Gastroesophageal sphincter (tissue), 4 donors: Measurements from ENCODE around the gene MRPL55. TPM values are rescaled to one million over a fixed set of nuclear protein-coding genes. Genes with fewer than 3 reads are reported as not detected.

Experiments used
- ATAC-seq: fragments of 150-250 bp; one replicate; pipeline ENCODE4 v1.9.1; 2016; ENCODE audit warnings: mild to moderate bottlenecking, moderate library complexity
- H3K27ac ChIP-seq, 4 donors: fragments of 200-600 bp; sonication (generic) in 3 of 4; 1 replicate in 3 of 4; 2 replicates in 1 of 4; pipeline ENCODE4 v1.5.1; 2016 to 2019
- H3K27me3 ChIP-seq: fragments of 200-600 bp; sonication (generic); one replicate; pipeline ENCODE4 v1.5.1; 2019
- H3K36me3 ChIP-seq, 2 donors: fragments of 200-600 bp; sonication (generic); one replicate each; pipeline ENCODE4 v1.5.1; 2019; ENCODE audit warnings: control low read depth in 1 of 2
- H3K4me1 ChIP-seq, 3 donors: fragments of 200-600 bp; sonication (generic); 1 replicate in 2 of 3; 2 replicates in 1 of 3; pipeline ENCODE4 v1.5.1; 2016 to 2019; ENCODE audit warnings: control low read depth in 2 of 3
- H3K4me3 ChIP-seq, 2 donors: fragments of 200-600 bp; sonication (generic); one replicate each; pipeline ENCODE4 v1.5.1; 2019; ENCODE audit warnings: mild to moderate bottlenecking in 1 of 2, moderate library complexity in 1 of 2
- H3K9me3 ChIP-seq, 3 donors: fragments of 200-600 bp; sonication (generic); one replicate each; pipeline ENCODE4 v1.5.1; 2017 to 2019; ENCODE audit warnings: control low read depth in 2 of 3
- CTCF ChIP-seq, 4 experiments: fragments of 200-600 bp in 2 of 4; fragments of 450-650 bp in 2 of 4; sonication (generic) in 1 of 4; IDR thresholded peaks; one replicate each; pipeline ENCODE4 v1.5.1; 2017 to 2019; ENCODE audit warnings: antibody characterized with exemption in 4 of 4, mild to moderate bottlenecking in 2 of 4, moderate library complexity in 2 of 4
- EP300 ChIP-seq: sonication (generic); formaldehyde crosslinking; IDR thresholded peaks from one replicate; pipeline ENCODE4 v1.6.1; 2017; ENCODE audit warnings: antibody characterized with exemption, mild to moderate bottlenecking
- POLR2A ChIP-seq, 2 donors: fragments of 450-650 bp; IDR thresholded peaks; one replicate each; pipeline ENCODE4 v1.6.1; 2017; ENCODE audit warnings: antibody characterized with exemption in 2 of 2, mild to moderate bottlenecking in 2 of 2, moderate library complexity in 1 of 2
- POLR2AphosphoS5 ChIP-seq: sonication (generic); formaldehyde crosslinking; IDR thresholded peaks from one replicate; pipeline ENCODE4 v1.6.1; 2017; ENCODE audit warnings: antibody characterized with exemption
- WGBS, 2 donors: methylation state at CpG; one replicate each; pipeline ENCODE4 v1.1.5; 2018; ENCODE audit warnings: low coverage in 1 of 2; 5-methylcytosine and 5-hydroxymethylcytosine counted together
- total RNA-seq, 4 donors: library from RNA; depleted of rRNA; stranded (reverse); fragments of >200 nt; gene quantifications; one replicate each; pipeline ENCODE4 v1.1.0, GENCODE V29; 2016

MRPL55 gene
- total RNA-seq, 4 donors from 2014 or later = 50.2 to 394 (median 81.5) TPM

GRCh38 chr1:228136901-228137300, 27.8 kb upstream of the MRPL55 start:
- WGBS, 2 donors = 50 to 57% methylated on average over 1 of the region's 1 CpG
- Histone ChIP-seq H3K9me3 (no peaks in the 10 kb centered on the region), H3K27me3 (peaks cover 11% of the 10 kb centered on the region), H3K4me3 (no peak overlapping the region), H3K4me1 (peaks cover 2 to 22% (median 11%) of the 10 kb centered on the region in 3 donors), H3K27ac (no peak overlapping the region), H3K36me3 (peaks cover 0 to 6% of the 10 kb centered on the region in 2 donors)
- no peak for ATAC-seq
- TF ChIP-seq EP300 = no peak
- TF ChIP-seq POLR2A (IDR thresholded peaks at IDR 0.05) = no peak
- TF ChIP-seq POLR2AphosphoS5 = no peak
- TF ChIP-seq CTCF (IDR thresholded peaks at IDR 0.05) = no peak

GRCh38 chr1:228134591-228134990, 25.5 kb upstream of the MRPL55 start:
- no peaks in the 10 kb centered on the region for H3K9me3 ChIP-seq
- TF ChIP-seq POLR2A (IDR thresholded peaks at IDR 0.05) = no peak
- TF ChIP-seq EP300 = no peak
- ATAC-seq = no peak
- 66 to 80% methylated on average over 3 to 9 of the region's 12 CpGs for WGBS, 2 donors
- H3K36me3 ChIP-seq = no peaks in the 10 kb centered on the region
- no peak overlapping the region for H3K4me3 ChIP-seq
- no peak overlapping the region for H3K27ac ChIP-seq
- peaks cover 0 to 15% (median 0%) of the 10 kb centered on the region in 3 donors for H3K4me1 ChIP-seq
- peaks cover 19% of the 10 kb centered on the region for H3K27me3 ChIP-seq

GRCh38 chr1:228131766-228132165, 22.7 kb upstream of the MRPL55 start:
- 81% methylated on average over 2 of the region's 2 CpGs for WGBS, 2 donors
- no peak for TF ChIP-seq POLR2AphosphoS5
- TF ChIP-seq EP300 = no peak
- TF ChIP-seq CTCF (IDR thresholded peaks at IDR 0.05) = no peak
- TF ChIP-seq POLR2A (IDR thresholded peaks at IDR 0.05) = no peak
- no peaks in the 10 kb centered on the region for H3K9me3 ChIP-seq
- no peak overlapping the region for H3K27ac ChIP-seq
- peaks cover 0 to 7% (median 0%) of the 10 kb centered on the region in 3 donors for H3K4me1 ChIP-seq
- peaks cover 35% of the 10 kb centered on the region for H3K27me3 ChIP-seq
- H3K4me3 ChIP-seq = no peak overlapping the region
- H3K36me3 ChIP-seq = no peaks in the 10 kb centered on the region
- ATAC-seq = no peak

- no peaks in the 10 kb centered on the region for H3K36me3 ChIP-seq
These were observed 16.1 kb upstream of the MRPL55 start for GRCh38 chr1:228125185-228125584.

GRCh38 chr1:228123505-228123904, 14.4 kb upstream of the MRPL55 start:
- TF ChIP-seq CTCF (IDR thresholded peaks at IDR 0.05) (no peak), POLR2AphosphoS5 (no peak), EP300 (no peak), POLR2A (IDR thresholded peaks at IDR 0.05) (no peak)
- H3K27ac ChIP-seq = no peak overlapping the region
- 60 to 75% methylated on average over 2 of the region's 2 CpGs for whole genome bisulfite sequencing, 2 donors
- no peaks in the 10 kb centered on the region for H3K4me1 ChIP-seq
- no peaks in the 10 kb centered on the region for H3K36me3 ChIP-seq
- no peak for ATAC-seq
- H3K4me3 ChIP-seq = no peak overlapping the region
- no peaks in the 10 kb centered on the region for H3K9me3 ChIP-seq
- H3K27me3 ChIP-seq = peaks cover 7% of the 10 kb centered on the region

More at GRCh38 chr1:228125185-228125584, 16.1 kb upstream of the MRPL55 start:
- TF ChIP-seq POLR2A (IDR thresholded peaks at IDR 0.05) (no peak), POLR2AphosphoS5 (no peak)
- H3K27ac ChIP-seq = no peak overlapping the region
- H3K4me1 ChIP-seq = no peaks in the 10 kb centered on the region
- no peaks in the 10 kb centered on the region for H3K9me3 ChIP-seq
- WGBS, 2 donors = 71 to 76% methylated on average over 3 to 4 of the region's 5 CpGs
- H3K4me3 ChIP-seq = no peak overlapping the region
- ATAC-seq = no peak
- H3K27me3 ChIP-seq = peaks cover 22% of the 10 kb centered on the region

GRCh38 chr1:228122921-228123441, 13.9 kb upstream of the MRPL55 start:
- H3K27ac ChIP-seq = no peak overlapping the region
- TF ChIP-seq EP300 = no peak
- no peak for TF ChIP-seq POLR2AphosphoS5
- TF ChIP-seq POLR2A (IDR thresholded peaks at IDR 0.05) = no peak
- TF ChIP-seq CTCF (IDR thresholded peaks at IDR 0.05) = no peak
- H3K27me3 ChIP-seq = peaks cover 2% of the 10 kb centered on the region
- no peak overlapping the region for H3K4me3 ChIP-seq
- no peaks in the 10 kb centered on the region for H3K9me3 ChIP-seq
- H3K36me3 ChIP-seq = no peaks in the 10 kb centered on the region
- no peak for ATAC-seq
- 77 to 88% methylated on average over 1 of the region's 1 CpG for WGBS, 2 donors
- H3K4me1 ChIP-seq = no peaks in the 10 kb centered on the region
